ENCODE results near the gene ANKRD6.

The ANKRD6 gene

GRCh38 chr6:89483111-89483720 lies 50.3 kb downstream of the ANKRD6 start:
- no peak overlapping the region for H3K4me3 ChIP-seq (ENCODE audit: insufficient read depth, low read length, poor library complexity, severe bottlenecking)
- no peak overlapping the region for H3K4me2 ChIP-seq (ENCODE audit: low read depth, low read length, poor library complexity, severe bottlenecking)
- no peaks in the 10 kb centered on the region for H4K20me1 ChIP-seq (ENCODE audit: low read depth, low read length)

GRCh38 chr6:89485320-89485719 lies 52.4 kb downstream of the ANKRD6 start:
- no peaks in the 10 kb centered on the region for H3K79me2 ChIP-seq (ENCODE audit: insufficient read depth, low read length)
- no peak overlapping the region for H2AFZ ChIP-seq (ENCODE audit: low read depth, low read length, severe bottlenecking)
- TF ChIP-seq CTCF (IDR thresholded peaks at IDR 0.05; ENCODE audit: insufficient read depth, low read length, poor library complexity, severe bottlenecking): no peak
- no peak for TF ChIP-seq EZH2phosphoT487 (conservative IDR thresholded peaks at IDR 0.05; ENCODE audit: low read length)
- no peaks in the 10 kb centered on the region for H3F3A ChIP-seq (ENCODE audit: insufficient read depth)
- H3K9me2 ChIP-seq (replicated peaks; ENCODE audit: insufficient read depth, low read length): no peaks in the 10 kb centered on the region
- H3K36me3 ChIP-seq (ENCODE audit: low read length): no peaks in the 10 kb centered on the region
- no peak overlapping the region for H3K9ac ChIP-seq (ENCODE audit: low read length)
- no peaks in the 10 kb centered on the region for H3K27me3 ChIP-seq (ENCODE audit: low read length)
- no peaks in the 10 kb centered on the region for H3K9me3 ChIP-seq (ENCODE audit: insufficient read depth, low read length)
- H4K20me1 ChIP-seq (ENCODE audit: low read depth, low read length): no peaks in the 10 kb centered on the region
- no peak overlapping the region for H3K4me2 ChIP-seq (ENCODE audit: low read depth, low read length, poor library complexity, severe bottlenecking)
- no peak overlapping the region for H3K4me3 ChIP-seq (ENCODE audit: insufficient read depth, low read length, poor library complexity, severe bottlenecking)
- H3K27ac ChIP-seq (ENCODE audit: low read depth, low read length): no peak overlapping the region

More at GRCh38 chr6:89483111-89483720, 50.3 kb downstream of the ANKRD6 start:
- Histone ChIP-seq H3K9me3 (ENCODE audit: insufficient read depth, low read length) (no peaks in the 10 kb centered on the region), H3K27me3 (ENCODE audit: low read length) (no peaks in the 10 kb centered on the region), H3K27ac (ENCODE audit: low read depth, low read length) (no peak overlapping the region), H3K9me2 (replicated peaks; ENCODE audit: insufficient read depth, low read length) (no peaks in the 10 kb centered on the region), H3K36me3 (ENCODE audit: low read length) (no peaks in the 10 kb centered on the region), H3K9ac (ENCODE audit: low read length) (no peak overlapping the region), H3K79me2 (ENCODE audit: insufficient read depth, low read length) (no peaks in the 10 kb centered on the region), H3F3A (ENCODE audit: insufficient read depth) (no peaks in the 10 kb centered on the region), H2AFZ (ENCODE audit: low read depth, low read length, severe bottlenecking) (no peak overlapping the region)
- no peak for TF ChIP-seq EZH2phosphoT487 (conservative IDR thresholded peaks at IDR 0.05; ENCODE audit: low read length)
- TF ChIP-seq CTCF (IDR thresholded peaks at IDR 0.05; ENCODE audit: insufficient read depth, low read length, poor library complexity, severe bottlenecking): no peak

GRCh38 chr6:89487864-89488263 lies 54.9 kb downstream of the ANKRD6 start:
- no peak overlapping the region for H3K4me2 ChIP-seq (ENCODE audit: low read depth, low read length, poor library complexity, severe bottlenecking)
- H3K4me3 ChIP-seq (ENCODE audit: insufficient read depth, low read length, poor library complexity, severe bottlenecking): no peak overlapping the region
- H2AFZ ChIP-seq (ENCODE audit: low read depth, low read length, severe bottlenecking): no peak overlapping the region
- no peak overlapping the region for H3K9ac ChIP-seq (ENCODE audit: low read length)
- TF ChIP-seq CTCF (IDR thresholded peaks at IDR 0.05; ENCODE audit: insufficient read depth, low read length, poor library complexity, severe bottlenecking) (no peak), EZH2phosphoT487 (conservative IDR thresholded peaks at IDR 0.05; ENCODE audit: low read length) (no peak)
- H3K9me3 ChIP-seq (ENCODE audit: insufficient read depth, low read length): no peaks in the 10 kb centered on the region
- H3K27me3 ChIP-seq (ENCODE audit: low read length): no peaks in the 10 kb centered on the region
- H4K20me1 ChIP-seq (ENCODE audit: low read depth, low read length): no peaks in the 10 kb centered on the region
- H3F3A ChIP-seq (ENCODE audit: insufficient read depth): no peaks in the 10 kb centered on the region
- no peaks in the 10 kb centered on the region for H3K9me2 ChIP-seq (replicated peaks; ENCODE audit: insufficient read depth, low read length)
- H3K79me2 ChIP-seq (ENCODE audit: insufficient read depth, low read length): no peaks in the 10 kb centered on the region
- no peak overlapping the region for H3K27ac ChIP-seq (ENCODE audit: low read depth, low read length)
- no peaks in the 10 kb centered on the region for H3K36me3 ChIP-seq (ENCODE audit: low read length)
